Smooth muscle cell (in vitro differentiated cells): ENCODE measurements around the gene ITPK1. TPM values are rescaled to one million over a fixed set of nuclear protein-coding genes. Genes with fewer than 3 reads are reported as not detected.

Experiments used
- DNase-seq: peaks from one replicate; lab custom pipeline; 2025; ENCODE audit not compliant: unreplicated experiment; lab: John Stamatoyannopoulos, UW
- H2AFZ ChIP-seq: fragments of 200-600 bp; sonication (generic); 2 replicates; pipeline ENCODE4 v1.6.0; 2016; ENCODE audit warnings: antibody characterized with exemption, low read depth, mild to moderate bottlenecking
- H3F3A ChIP-seq: fragments of 200-600 bp; sonication (generic); 2 replicates; pipeline ENCODE4 v1.6.0; 2017; ENCODE audit warnings: antibody characterized with exemption, low read depth
- H3K27ac ChIP-seq: fragments of 200-600 bp; sonication (generic); 2 replicates; pipeline ENCODE4 v1.5.1; 2016; ENCODE audit warnings: low read depth, mild to moderate bottlenecking
- H3K27me3 ChIP-seq: fragments of 200-600 bp; sonication (generic); 2 replicates; pipeline ENCODE4 v1.6.1; 2016; ENCODE audit warnings: low read depth, mild to moderate bottlenecking
- H3K36me3 ChIP-seq: fragments of 200-600 bp; sonication (generic); 2 replicates; pipeline ENCODE4 v1.5.1; 2016; ENCODE audit warnings: low read depth
- H3K4me1 ChIP-seq: fragments of 200-600 bp; sonication (generic); 2 replicates; pipeline ENCODE4 v1.5.1; 2016; ENCODE audit warnings: low read depth
- H3K4me2 ChIP-seq: fragments of 200-600 bp; sonication (generic); 2 replicates; pipeline ENCODE4 v1.6.0; 2016; ENCODE audit warnings: mild to moderate bottlenecking
- H3K4me3 ChIP-seq: fragments of 200-600 bp; sonication (generic); 2 replicates; pipeline ENCODE4 v1.5.1; 2016; ENCODE audit warnings: mild to moderate bottlenecking
- H3K79me2 ChIP-seq: fragments of 200-600 bp; sonication (generic); 2 replicates; pipeline ENCODE4 v1.6.0; 2016; ENCODE audit warnings: low read depth, mild to moderate bottlenecking
- H3K9ac ChIP-seq: fragments of 200-600 bp; sonication (generic); 2 replicates; pipeline ENCODE4 v1.6.0; 2016; ENCODE audit warnings: low read depth
- H3K9me3 ChIP-seq: fragments of 200-600 bp; sonication (generic); replicated peaks from 2 replicates; pipeline ENCODE4 v1.5.1; 2016; ENCODE audit warnings: low read depth
- H4K20me1 ChIP-seq: fragments of 200-600 bp; sonication (generic); 2 replicates; pipeline ENCODE4 v1.6.0; 2016; ENCODE audit warnings: low read depth
- WGBS: methylation state at CpG from one replicate; pipeline ENCODE4 v1.1.7; 2016; ENCODE audit warnings: low lambda C conversion rate; 5-methylcytosine and 5-hydroxymethylcytosine counted together
- polyA plus RNA-seq: library from polyadenylated mRNA; unstranded; fragments of >200 nt; fragmentation: Nextera tagmentation; extraction: Ambion mirVana; gene quantifications from 2 replicates; pipeline ENCODE4 v1.2.1, GENCODE V29; 2016
- total RNA-seq: library from RNA; depleted of rRNA; stranded (reverse); fragments of >200 nt; gene quantifications from 2 replicates; pipeline ENCODE4 v1.2.3, GENCODE V29; 2014
- TF ChIP-seq, protein P1 (sequence below): fragments of 200-600 bp; sonication (generic); IDR thresholded peaks from 2 replicates; pipeline ENCODE4 v1.5.1; 2017; ENCODE audit warnings: borderline replicate concordance, mild to moderate bottlenecking, antibody characterized with exemption; ENCODE audit not compliant: insufficient read depth, poor library complexity, severe bottlenecking

ITPK1 gene
- total and polyA plus RNA-seq, 2 experiments from 2014 or later: 9.2 to 14.2 TPM

DNA sequence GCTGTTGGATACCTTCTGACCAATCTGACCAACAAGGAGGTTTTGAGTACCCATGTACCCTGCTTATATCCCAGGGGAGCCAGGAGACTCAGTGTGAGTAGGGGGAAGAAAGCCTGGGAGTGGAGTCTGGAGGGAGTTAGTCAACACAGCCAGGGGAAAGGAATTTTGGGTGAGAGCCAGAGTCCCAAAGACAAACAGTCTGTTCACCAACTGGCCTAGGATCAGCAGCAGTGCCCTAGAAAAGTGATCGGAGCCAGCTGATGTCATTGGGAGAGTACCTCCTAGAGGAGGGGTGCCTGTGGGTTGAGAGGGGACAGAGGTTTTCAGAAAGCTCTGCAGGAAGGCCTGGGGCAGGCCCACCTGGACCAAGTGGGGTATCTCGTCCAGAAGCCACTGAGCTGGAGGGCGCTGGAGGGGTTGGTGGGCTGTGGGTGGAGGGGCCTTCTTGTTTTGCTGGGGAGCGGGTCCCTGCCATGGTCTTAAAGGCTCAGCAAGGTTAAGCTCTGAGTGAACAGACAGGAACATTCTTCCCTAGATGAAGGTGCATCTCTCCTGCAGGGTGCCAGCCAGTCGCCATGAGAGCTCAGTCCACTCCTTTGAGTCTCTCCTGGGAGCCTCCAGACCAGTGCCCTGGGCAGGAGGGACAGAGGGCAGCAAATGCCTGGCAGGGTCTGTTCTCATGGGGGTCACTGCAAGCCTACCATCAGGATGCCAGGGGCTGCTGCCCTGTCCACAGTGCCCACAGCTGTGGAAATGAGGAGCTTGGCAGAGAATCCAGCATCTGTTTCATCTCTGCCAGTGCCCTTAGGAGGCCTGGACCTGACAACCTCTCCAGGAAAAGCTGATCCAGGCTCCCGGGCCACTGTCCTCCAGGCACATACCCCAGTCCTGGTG, 129.2 kb downstream of the ITPK1 start:
- no peak overlapping the region for H3K4me3 ChIP-seq
- no peaks in the 10 kb centered on the region for H3K36me3 ChIP-seq
- no peaks in the 10 kb centered on the region for H3K9me3 ChIP-seq
- H3K9ac ChIP-seq: no peak overlapping the region
- DNase-seq: no peak
- H3K79me2 ChIP-seq: no peaks in the 10 kb centered on the region
- H3K27me3 ChIP-seq: no peaks in the 10 kb centered on the region
- peaks cover 5% of the 10 kb centered on the region for H4K20me1 ChIP-seq
- peak overlapping the region; percentile 59 for H3K27ac ChIP-seq
- H3F3A ChIP-seq: no peaks in the 10 kb centered on the region
- peak overlapping the region; percentile 1 for H3K4me2 ChIP-seq
- no peak overlapping the region for H2AFZ ChIP-seq
- 80% methylated on average over 6 of the region's 6 CpGs for WGBS
- H3K4me1 ChIP-seq: no peaks in the 10 kb centered on the region
- TF ChIP-seq, protein P1, sequence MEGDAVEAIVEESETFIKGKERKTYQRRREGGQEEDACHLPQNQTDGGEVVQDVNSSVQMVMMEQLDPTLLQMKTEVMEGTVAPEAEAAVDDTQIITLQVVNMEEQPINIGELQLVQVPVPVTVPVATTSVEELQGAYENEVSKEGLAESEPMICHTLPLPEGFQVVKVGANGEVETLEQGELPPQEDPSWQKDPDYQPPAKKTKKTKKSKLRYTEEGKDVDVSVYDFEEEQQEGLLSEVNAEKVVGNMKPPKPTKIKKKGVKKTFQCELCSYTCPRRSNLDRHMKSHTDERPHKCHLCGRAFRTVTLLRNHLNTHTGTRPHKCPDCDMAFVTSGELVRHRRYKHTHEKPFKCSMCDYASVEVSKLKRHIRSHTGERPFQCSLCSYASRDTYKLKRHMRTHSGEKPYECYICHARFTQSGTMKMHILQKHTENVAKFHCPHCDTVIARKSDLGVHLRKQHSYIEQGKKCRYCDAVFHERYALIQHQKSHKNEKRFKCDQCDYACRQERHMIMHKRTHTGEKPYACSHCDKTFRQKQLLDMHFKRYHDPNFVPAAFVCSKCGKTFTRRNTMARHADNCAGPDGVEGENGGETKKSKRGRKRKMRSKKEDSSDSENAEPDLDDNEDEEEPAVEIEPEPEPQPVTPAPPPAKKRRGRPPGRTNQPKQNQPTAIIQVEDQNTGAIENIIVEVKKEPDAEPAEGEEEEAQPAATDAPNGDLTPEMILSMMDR: no peak

DNA sequence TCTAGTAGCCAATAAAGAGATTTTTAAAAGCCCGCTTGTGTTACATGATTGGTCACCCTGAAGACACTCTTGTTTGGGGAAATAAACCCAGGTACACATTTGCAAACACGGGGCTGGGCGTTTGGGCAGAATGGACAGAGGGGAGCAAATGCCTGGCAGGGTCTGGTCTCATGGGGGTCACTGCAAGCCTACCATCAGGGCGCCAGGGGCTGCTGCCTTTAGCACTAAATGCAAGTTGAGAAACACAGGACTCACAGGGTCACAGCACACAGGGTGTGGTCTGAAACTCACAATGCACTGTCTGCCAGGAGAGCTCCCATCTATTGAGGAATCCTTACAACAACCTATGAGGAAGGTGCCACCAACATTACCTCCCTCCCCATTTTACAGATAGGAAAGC, 130.2 kb downstream of the ITPK1 start:
- H3K9me3 ChIP-seq: no peaks in the 10 kb centered on the region
- no peak overlapping the region for H3K9ac ChIP-seq
- no peak overlapping the region for H2AFZ ChIP-seq
- no peak for DNase-seq
- no peak overlapping the region for H3K4me3 ChIP-seq
- no peaks in the 10 kb centered on the region for H3K27me3 ChIP-seq
- H3K4me2 ChIP-seq: no peak overlapping the region
- no peaks in the 10 kb centered on the region for H3F3A ChIP-seq
- no peaks in the 10 kb centered on the region for H3K79me2 ChIP-seq
- TF ChIP-seq, protein P1: no peak
- no peaks in the 10 kb centered on the region for H3K36me3 ChIP-seq
- WGBS: 96% methylated on average over 4 of the region's 4 CpGs
- peak overlapping the region; percentile 59 for H3K27ac ChIP-seq
- H3K4me1 ChIP-seq: no peaks in the 10 kb centered on the region
- peaks cover 5% of the 10 kb centered on the region for H4K20me1 ChIP-seq

DNA sequence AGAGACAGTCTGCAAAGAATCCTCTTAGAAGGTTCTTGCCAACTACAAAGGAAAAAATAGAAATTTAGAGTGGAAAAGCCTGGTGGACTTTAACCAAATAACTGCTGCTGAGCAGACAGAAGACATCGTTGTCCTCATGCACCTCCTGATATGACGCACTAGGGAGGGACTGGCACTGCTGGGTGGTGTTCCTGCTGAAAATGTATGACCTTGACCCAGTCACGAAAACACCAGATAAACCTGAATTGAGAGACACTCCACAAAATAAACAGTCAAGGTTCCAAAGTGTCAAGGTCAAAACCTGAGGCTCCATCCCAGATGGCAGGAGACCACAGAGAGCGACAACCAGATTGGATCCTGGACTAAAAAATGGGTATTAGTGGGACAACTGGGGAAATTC, 130.8 kb downstream of the ITPK1 start:
- no peak for DNase-seq
- no peaks in the 10 kb centered on the region for H3K79me2 ChIP-seq
- 96% methylated on average over 4 of the region's 4 CpGs for WGBS
- no peaks in the 10 kb centered on the region for H3K27me3 ChIP-seq
- no peaks in the 10 kb centered on the region for H3K36me3 ChIP-seq
- H4K20me1 ChIP-seq: peaks cover 5% of the 10 kb centered on the region
- H3K9ac ChIP-seq: no peak overlapping the region
- TF ChIP-seq, protein P1: no peak
- no peak overlapping the region for H3K27ac ChIP-seq
- no peak overlapping the region for H3K4me2 ChIP-seq
- H2AFZ ChIP-seq: no peak overlapping the region
- no peaks in the 10 kb centered on the region for H3K4me1 ChIP-seq
- no peak overlapping the region for H3K4me3 ChIP-seq
- H3K9me3 ChIP-seq: no peaks in the 10 kb centered on the region
- no peaks in the 10 kb centered on the region for H3F3A ChIP-seq
